Kidney capillary endothelial cell (primary cell): ENCODE data around the gene FER1L5.
A peak's percentile ranks its signal among the peaks of the same experiment; 100 is the strongest.

Source experiments
- DNase-seq: peaks from one replicate; pipeline ENCODE4 v3.0.0-alpha.2; 2018; ENCODE audit warnings: low spot score

Gene FER1L5

GRCh38 chr2:96642564-96643360, at the start of gene FER1L5:
TSS of gene FER1L5 (plus strand) at chr2:96642764. CDS start at chr2:96642837, 73 bp downstream.
- DNase-seq: peak; percentile 27

GRCh38 chr2:96594282-96594681, 48.3 kb upstream of the FER1L5 start:
- DNase-seq: no peak

GRCh38 chr2:96594691-96595152, 47.8 kb upstream of the FER1L5 start:
- DNase-seq: no peak

- DNase-seq: no peak
These were observed 46.0 kb upstream of the FER1L5 start for GRCh38 chr2:96596596-96596995.

GRCh38 chr2:96599941-96600340, 42.6 kb upstream of the FER1L5 start:
- no peak for DNase-seq

- DNase-seq: no peak
These were observed 40.9 kb upstream of the FER1L5 start for GRCh38 chr2:96601382-96602292.

GRCh38 chr2:96602330-96602823, 40.2 kb upstream of the FER1L5 start:
- DNase-seq: no peak

- no peak for DNase-seq
These were observed 38.5 kb upstream of the FER1L5 start for GRCh38 chr2:96604104-96604503.

GRCh38 chr2:96608469-96609455, 33.8 kb upstream of the FER1L5 start:
- peak; percentile 15 for DNase-seq

- DNase-seq: no peak
These were observed 26.4 kb upstream of the FER1L5 start for GRCh38 chr2:96616128-96616527.

- DNase-seq: no peak
These were observed 26.0 kb upstream of the FER1L5 start for GRCh38 chr2:96616535-96616934.

GRCh38 chr2:96617012-96617411, 25.6 kb upstream of the FER1L5 start:
- no peak for DNase-seq

- DNase-seq: no peak
These were observed 23.8 kb upstream of the FER1L5 start for GRCh38 chr2:96618596-96619283.

GRCh38 chr2:96622544-96622943, 20.0 kb upstream of the FER1L5 start:
- DNase-seq: no peak

- DNase-seq: no peak
These were observed 19.4 kb upstream of the FER1L5 start for GRCh38 chr2:96623116-96623515.

- peak; percentile 21 for DNase-seq
These were observed 16.7 kb upstream of the FER1L5 start for GRCh38 chr2:96625571-96626552.

GRCh38 chr2:96626553-96626942, 16.0 kb upstream of the FER1L5 start:
- no peak for DNase-seq

GRCh38 chr2:96631804-96632435, 10.6 kb upstream of the FER1L5 start:
- DNase-seq: no peak

GRCh38 chr2:96633641-96634040, 8.9 kb upstream of the FER1L5 start:
- DNase-seq: no peak
